ENCODE data around the gene TCTN3. TPM values are rescaled to one million over a fixed set of nuclear protein-coding genes. Genes with fewer than 3 reads are reported as not detected.

TCTN3 gene, protein sequence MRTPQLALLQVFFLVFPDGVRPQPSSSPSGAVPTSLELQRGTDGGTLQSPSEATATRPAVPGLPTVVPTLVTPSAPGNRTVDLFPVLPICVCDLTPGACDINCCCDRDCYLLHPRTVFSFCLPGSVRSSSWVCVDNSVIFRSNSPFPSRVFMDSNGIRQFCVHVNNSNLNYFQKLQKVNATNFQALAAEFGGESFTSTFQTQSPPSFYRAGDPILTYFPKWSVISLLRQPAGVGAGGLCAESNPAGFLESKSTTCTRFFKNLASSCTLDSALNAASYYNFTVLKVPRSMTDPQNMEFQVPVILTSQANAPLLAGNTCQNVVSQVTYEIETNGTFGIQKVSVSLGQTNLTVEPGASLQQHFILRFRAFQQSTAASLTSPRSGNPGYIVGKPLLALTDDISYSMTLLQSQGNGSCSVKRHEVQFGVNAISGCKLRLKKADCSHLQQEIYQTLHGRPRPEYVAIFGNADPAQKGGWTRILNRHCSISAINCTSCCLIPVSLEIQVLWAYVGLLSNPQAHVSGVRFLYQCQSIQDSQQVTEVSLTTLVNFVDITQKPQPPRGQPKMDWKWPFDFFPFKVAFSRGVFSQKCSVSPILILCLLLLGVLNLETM
- total RNA-seq: 10 to 100 TPM; 18.3 to 26.2 (median 22.7) TPM

DNA sequence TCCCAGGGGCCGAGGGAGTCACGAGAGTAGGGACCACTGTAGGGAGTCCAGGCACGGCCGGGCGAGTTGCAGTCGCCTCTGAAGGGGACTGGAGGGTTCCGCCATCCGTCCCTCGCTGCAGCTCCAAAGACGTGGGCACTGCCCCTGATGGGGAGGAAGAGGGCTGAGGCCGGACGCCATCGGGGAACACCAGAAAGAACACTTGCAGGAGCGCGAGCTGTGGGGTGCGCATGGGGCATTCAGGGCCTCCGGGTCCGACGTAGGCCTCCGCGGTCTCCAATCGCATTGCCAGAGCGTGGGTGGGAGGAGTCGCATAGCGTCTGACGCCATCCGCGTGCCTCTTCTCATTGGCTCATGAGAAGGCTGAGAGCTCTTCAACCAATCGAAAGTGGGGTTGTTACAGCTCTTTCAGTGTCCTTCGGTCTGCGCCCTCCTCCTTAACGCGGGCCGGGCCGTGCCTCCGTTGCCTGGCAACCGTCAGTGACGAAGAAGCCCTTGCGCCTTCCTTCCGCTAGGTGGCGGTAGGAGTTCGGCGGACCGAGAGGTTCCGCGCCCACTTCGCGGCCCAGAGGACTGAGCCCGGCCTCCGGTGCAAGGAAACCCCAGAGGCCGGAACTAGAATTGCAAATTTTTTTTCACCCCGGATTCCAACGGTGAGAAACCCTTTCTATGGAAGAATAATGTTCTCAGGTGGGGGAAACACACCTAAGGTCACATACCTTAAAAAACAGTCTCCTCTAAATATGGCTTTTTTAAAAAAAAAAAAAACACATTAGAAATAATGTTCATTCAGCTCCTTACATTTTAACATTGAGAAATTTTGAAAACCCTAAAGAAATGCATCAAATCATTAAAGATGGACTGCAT lies at the start of gene TCTN3:
TSS of gene TCTN3 (minus strand) at position 260 of the 867 bp plus-strand sequence. CDS start at position 232, 28 bp downstream.
- peak; percentile 97 to 99 for DNase-seq (ENCODE audit: low spot score in 2 of 2)
- TF ChIP-seq, protein P1, sequence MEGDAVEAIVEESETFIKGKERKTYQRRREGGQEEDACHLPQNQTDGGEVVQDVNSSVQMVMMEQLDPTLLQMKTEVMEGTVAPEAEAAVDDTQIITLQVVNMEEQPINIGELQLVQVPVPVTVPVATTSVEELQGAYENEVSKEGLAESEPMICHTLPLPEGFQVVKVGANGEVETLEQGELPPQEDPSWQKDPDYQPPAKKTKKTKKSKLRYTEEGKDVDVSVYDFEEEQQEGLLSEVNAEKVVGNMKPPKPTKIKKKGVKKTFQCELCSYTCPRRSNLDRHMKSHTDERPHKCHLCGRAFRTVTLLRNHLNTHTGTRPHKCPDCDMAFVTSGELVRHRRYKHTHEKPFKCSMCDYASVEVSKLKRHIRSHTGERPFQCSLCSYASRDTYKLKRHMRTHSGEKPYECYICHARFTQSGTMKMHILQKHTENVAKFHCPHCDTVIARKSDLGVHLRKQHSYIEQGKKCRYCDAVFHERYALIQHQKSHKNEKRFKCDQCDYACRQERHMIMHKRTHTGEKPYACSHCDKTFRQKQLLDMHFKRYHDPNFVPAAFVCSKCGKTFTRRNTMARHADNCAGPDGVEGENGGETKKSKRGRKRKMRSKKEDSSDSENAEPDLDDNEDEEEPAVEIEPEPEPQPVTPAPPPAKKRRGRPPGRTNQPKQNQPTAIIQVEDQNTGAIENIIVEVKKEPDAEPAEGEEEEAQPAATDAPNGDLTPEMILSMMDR (IDR thresholded peaks at IDR 0.05): peak; percentile 99 to 100
- no peak for TF ChIP-seq EP300 (IDR thresholded peaks at IDR 0.05)
- peak; percentile 21 to 88 (median 76) for TF ChIP-seq POLR2AphosphoS5 (IDR thresholded peaks at IDR 0.05)
- peak in 1 of 2 donors; percentile 66 for TF ChIP-seq POLR2A (IDR thresholded peaks at IDR 0.05)
- H3K27ac ChIP-seq: peak within 1 kb of the TSS; percentile 82
- H3K27me3 ChIP-seq: no peaks in the 10 kb centered on the region
- H3K9me3 ChIP-seq: no peaks in the 10 kb centered on the region
- WGBS: 0% methylated on average over 28 of the region's 53 CpGs
- H3K36me3 ChIP-seq: peaks cover 13% of the 10 kb centered on the region
- H3K4me1 ChIP-seq: peaks cover 25% of the 10 kb centered on the region
- peak within 1 kb of the TSS; percentile 73 for H3K4me3 ChIP-seq

DNA sequence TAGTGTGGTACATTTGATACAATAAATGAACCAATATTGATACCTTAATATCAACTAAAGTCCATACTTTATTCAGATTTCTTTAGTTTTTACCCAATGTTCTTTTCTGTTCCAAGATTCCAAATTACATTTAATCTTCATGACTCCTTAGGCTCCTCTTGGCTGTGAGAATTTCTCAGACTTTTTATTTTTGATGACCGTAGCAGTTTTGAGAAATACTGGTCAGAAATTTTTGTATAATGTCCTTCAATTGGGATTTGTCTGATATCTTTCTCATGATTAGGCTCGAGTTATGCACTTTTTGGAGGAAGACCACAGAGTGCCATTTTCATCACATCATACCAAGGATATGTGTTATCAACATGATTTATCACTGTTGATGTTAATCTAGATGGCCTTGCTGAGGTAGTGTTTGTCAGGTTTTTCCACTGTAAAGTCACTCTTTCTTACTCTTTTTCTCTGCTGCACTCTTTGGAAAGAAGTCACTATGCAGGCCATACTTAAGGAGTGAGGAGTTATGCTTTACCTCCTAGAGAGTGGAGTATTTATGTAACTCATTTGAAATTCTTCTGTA lies 49.3 kb upstream of the TCTN3 start:
- H3K36me3 ChIP-seq: no peaks in the 10 kb centered on the region
- H3K27ac ChIP-seq: no peak overlapping the region

DNA sequence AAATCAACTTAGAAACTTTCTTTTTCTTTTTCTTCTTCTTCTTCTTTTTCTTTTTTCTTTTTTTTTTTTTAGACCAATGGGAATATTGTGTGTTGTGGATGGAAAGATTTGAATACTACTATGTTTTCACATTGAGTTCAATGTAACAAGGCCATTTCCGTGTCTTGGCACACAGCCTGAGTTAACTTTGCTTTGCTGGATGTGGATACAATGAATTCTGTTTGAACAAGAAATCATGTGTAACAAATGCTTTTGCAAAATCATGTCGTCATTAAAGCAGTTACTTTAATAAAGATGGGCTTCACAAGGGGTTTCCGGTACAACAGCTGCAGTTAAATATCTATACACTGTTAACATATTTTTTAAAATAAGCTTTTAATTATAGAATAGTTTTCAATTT lies 48.8 kb upstream of the TCTN3 start:
- whole genome bisulfite sequencing: 52% methylated on average over 3 of the region's 3 CpGs
- Histone ChIP-seq H3K27me3 (no peaks in the 10 kb centered on the region), H3K4me1 (no peaks in the 10 kb centered on the region), H3K36me3 (no peaks in the 10 kb centered on the region), H3K27ac (peak overlapping the region; percentile 68), H3K4me3 (no peak overlapping the region), H3K9me3 (no peaks in the 10 kb centered on the region)
- TF ChIP-seq POLR2A (IDR thresholded peaks at IDR 0.05): no peak
- no peak for TF ChIP-seq EP300 (IDR thresholded peaks at IDR 0.05)
- TF ChIP-seq, protein P1 (IDR thresholded peaks at IDR 0.05): no peak
- TF ChIP-seq POLR2AphosphoS5 (IDR thresholded peaks at IDR 0.05): no peak
- no peak for DNase-seq (ENCODE audit: low spot score in 2 of 2)

More for the DNA sequence above, 49.3 kb upstream of the TCTN3 start:
- no peak for DNase-seq (ENCODE audit: low spot score in 2 of 2)
- 80% methylated on average over 2 of the region's 2 CpGs for WGBS
- Histone ChIP-seq H3K4me1 (no peaks in the 10 kb centered on the region), H3K27me3 (no peaks in the 10 kb centered on the region), H3K9me3 (no peaks in the 10 kb centered on the region), H3K4me3 (no peak overlapping the region)
- TF ChIP-seq EP300 (IDR thresholded peaks at IDR 0.05) (no peak), POLR2A (IDR thresholded peaks at IDR 0.05) (no peak), POLR2AphosphoS5 (IDR thresholded peaks at IDR 0.05) (no peak)
- TF ChIP-seq, protein P1 (IDR thresholded peaks at IDR 0.05): no peak

DNA sequence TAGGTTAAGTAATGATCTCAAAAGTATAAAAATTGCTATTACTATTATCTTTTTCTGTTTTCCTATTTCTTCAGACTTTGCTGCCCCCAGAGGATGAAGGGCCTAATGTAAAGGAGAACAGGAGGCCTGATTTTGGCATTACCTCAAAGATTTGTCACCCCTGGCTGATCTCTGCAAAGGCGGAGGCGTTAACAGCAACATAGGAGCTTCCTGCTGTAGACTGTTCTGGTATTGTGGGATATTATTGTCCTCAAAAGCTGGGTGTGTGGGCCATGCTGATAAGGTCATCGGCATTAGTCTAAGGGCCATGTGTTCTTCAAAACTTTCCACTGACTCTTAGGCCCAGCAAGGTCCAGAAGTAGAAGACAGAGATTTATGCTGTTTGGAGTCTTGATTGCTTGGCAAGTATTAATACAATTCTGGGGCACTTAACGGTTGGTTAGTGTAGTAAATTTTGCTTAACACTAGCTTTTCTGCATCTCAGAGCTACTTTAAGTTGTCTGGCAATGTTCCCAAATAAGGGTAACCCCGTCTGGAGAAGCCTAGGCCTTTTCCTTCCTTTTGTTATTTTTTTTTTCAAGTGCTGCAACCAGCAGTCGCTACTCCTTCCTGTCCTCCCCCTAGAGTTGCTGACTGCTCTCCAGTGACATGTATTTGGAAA lies 48.2 kb upstream of the TCTN3 start:
- Histone ChIP-seq H3K4me3 (no peak overlapping the region), H3K27ac (peak overlapping the region; percentile 68), H3K36me3 (no peaks in the 10 kb centered on the region), H3K9me3 (no peaks in the 10 kb centered on the region), H3K4me1 (no peaks in the 10 kb centered on the region), H3K27me3 (no peaks in the 10 kb centered on the region)
- TF ChIP-seq POLR2AphosphoS5 (IDR thresholded peaks at IDR 0.05): no peak
- no peak for TF ChIP-seq POLR2A (IDR thresholded peaks at IDR 0.05)
- TF ChIP-seq, protein P1 (IDR thresholded peaks at IDR 0.05): no peak
- no peak for TF ChIP-seq EP300 (IDR thresholded peaks at IDR 0.05)
- 37% methylated on average over 6 of the region's 6 CpGs for WGBS
- no peak for DNase-seq (ENCODE audit: low spot score in 2 of 2)

Measured in suprapubic skin (tissue), 4 donors.